Spleen (tissue), 7 donors: ENCODE results near the gene TP63.

Source experiments
- POLR2A ChIP-seq, 3 donors: fragments of 450-650 bp; IDR thresholded peaks; one replicate each; pipeline ENCODE4 v1.5.1; 2017; ENCODE audit warnings: antibody characterized with exemption in 3 of 3, mild to moderate bottlenecking in 1 of 3
- POLR2AphosphoS5 ChIP-seq, 3 donors: sonication (generic); formaldehyde crosslinking; IDR thresholded peaks; one replicate each; pipeline ENCODE4 v1.5.1; 2017; ENCODE audit warnings: antibody characterized with exemption in 3 of 3
- TF ChIP-seq, protein P1 (sequence below), 11 experiments: fragments of 200-600 bp in 7 of 11; fragments of 450-650 bp in 4 of 11; sonication (generic) in 4 of 11; IDR thresholded peaks in 8 of 11; conservative IDR thresholded peaks in 3 of 11; 1 replicate in 7 of 11; 2 replicates in 4 of 11; pipeline versions ENCODE4 v1.4.0 to v1.8.0; 2016 to 2021; ENCODE audit warnings: antibody characterized with exemption in 11 of 11, inconsistent platforms in 4 of 11, mild to moderate bottlenecking in 1 of 11
- donor health status: DM: no; HTN: no; CAD: no; lungs with moderate emphysema.
- donor health status: DM: no; HTN: no; CAD: no.
- donor health status: DM: no; HTN: no; CAD: no.

DNA sequence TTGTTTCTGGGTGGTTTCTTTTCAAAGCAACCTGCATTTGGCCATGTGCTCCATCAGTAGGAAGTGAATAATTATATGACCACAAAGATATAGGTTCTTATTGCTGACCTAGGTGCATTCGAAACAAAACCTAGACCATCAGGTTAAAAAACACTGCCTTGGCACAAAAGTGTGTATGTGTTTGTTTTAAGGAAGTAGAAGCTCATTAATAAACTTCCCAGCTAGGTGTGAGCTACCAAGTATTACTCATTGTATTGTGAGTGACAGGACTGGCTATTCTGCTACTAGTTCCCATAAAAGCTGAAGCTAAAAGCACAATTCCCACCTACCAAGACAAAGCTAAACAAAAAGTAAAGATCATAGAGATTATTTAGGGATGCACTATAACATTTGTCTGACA, 168.2 kb downstream of the TP63 start:
- TF ChIP-seq POLR2AphosphoS5 (IDR thresholded peaks at IDR 0.05) (no peak), POLR2A (IDR thresholded peaks at IDR 0.05) (no peak)
- TF ChIP-seq, protein P1, sequence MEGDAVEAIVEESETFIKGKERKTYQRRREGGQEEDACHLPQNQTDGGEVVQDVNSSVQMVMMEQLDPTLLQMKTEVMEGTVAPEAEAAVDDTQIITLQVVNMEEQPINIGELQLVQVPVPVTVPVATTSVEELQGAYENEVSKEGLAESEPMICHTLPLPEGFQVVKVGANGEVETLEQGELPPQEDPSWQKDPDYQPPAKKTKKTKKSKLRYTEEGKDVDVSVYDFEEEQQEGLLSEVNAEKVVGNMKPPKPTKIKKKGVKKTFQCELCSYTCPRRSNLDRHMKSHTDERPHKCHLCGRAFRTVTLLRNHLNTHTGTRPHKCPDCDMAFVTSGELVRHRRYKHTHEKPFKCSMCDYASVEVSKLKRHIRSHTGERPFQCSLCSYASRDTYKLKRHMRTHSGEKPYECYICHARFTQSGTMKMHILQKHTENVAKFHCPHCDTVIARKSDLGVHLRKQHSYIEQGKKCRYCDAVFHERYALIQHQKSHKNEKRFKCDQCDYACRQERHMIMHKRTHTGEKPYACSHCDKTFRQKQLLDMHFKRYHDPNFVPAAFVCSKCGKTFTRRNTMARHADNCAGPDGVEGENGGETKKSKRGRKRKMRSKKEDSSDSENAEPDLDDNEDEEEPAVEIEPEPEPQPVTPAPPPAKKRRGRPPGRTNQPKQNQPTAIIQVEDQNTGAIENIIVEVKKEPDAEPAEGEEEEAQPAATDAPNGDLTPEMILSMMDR (IDR thresholded peaks at IDR 0.05 in 8 of 11, conservative IDR thresholded peaks at IDR 0.05 in 3 of 11): no peak
